Transverse colon (tissue), 3 donors: ENCODE measurements around the gene ZFAND2A.

Source experiments
- CTCF ChIP-seq, 5 experiments: fragments of 200-600 bp in 3 of 5; fragments of 450-650 bp in 2 of 5; sonication (generic) in 3 of 5; IDR thresholded peaks; 1 replicate in 2 of 5; 2 replicates in 3 of 5; pipeline ENCODE4 v1.5.1; 2016 to 2017; ENCODE audit warnings: antibody characterized with exemption in 5 of 5, inconsistent platforms in 3 of 5, mild to moderate bottlenecking in 2 of 5, moderate library complexity in 1 of 5
- POLR2A ChIP-seq: fragments of 450-650 bp; IDR thresholded peaks from one replicate; pipeline ENCODE4 v1.6.1; 2016; ENCODE audit warnings: antibody characterized with exemption, mild to moderate bottlenecking, moderate library complexity

DNA sequence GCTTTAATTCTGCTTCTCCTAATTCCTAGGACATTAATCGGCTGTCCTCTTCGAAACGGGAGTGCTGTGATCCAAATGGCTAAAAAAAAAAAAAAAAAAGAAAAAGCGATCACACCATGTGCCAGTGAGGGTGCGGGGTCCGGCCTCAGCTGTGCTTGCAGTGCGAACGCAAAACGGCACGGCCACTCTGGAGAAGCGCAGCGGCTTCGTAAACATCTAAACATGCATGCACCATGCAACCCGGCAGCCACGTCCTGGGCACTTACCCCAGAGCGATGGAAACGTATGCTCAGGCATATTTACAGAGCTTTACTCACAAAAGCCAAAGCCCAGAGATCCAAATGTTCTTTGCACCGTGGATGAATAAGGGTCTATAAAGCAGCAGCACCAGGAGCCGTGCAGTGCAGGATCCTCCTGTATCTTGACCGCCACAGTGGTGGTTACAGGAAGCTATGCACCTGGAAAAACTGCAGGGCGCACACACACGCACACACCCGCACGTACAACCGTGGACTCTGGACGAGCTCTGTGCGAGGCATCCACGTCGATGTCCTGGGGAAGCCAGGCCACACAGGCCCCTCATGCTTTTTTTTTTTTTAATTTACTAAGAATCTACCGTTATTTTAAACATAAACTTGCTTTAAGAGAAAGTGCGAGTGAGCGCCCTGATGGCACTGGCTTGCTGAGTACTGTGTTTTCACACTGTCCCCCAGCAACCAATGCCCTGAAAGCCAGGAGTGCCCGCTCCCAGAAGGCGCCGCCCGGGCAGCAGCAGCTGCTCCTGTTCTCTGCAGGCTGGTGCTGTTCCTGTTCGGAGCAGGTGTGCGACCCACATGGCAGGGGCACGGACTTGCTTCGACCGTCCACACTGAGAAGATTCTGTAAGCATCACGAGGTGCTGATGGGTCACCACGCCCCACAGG, 47.1 kb downstream of the ZFAND2A start:
- no peak for TF ChIP-seq CTCF (IDR thresholded peaks at IDR 0.05)
- no peak for TF ChIP-seq POLR2A
